ENCODE data around the gene DCPS.
A peak's percentile ranks its signal among the peaks of the same experiment; 100 is the strongest.

Gene DCPS

DNA sequence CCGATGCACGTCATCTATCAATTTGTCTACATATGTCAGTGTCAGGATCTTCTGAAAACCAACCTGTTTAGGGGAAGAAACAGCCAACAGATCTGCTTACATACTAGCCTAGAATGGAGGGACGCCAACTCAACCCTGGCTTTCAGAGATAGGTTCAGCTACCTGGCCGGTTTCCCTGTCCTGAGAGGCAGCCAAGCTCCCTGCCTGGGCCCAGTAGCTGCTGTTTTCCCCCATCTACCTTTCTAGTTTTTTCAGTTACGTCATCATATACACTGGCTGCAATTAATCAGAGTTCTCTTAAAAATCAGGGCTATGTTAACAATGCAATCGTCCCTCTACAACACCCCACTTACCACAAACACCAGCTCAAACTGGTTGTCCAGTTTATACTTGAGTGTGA is 36.2 kb upstream of the DCPS start:
- no peaks in the 10 kb centered on the region for H3K9me2 ChIP-seq (ENCODE audit: low read depth, low read length)
- H3K4me2 ChIP-seq (ENCODE audit: low read length) = peak overlapping the region; percentile 78
- no peak overlapping the region for H2AFZ ChIP-seq (ENCODE audit: low read length)
- H3K9me3 ChIP-seq (ENCODE audit: low read length) = no peaks in the 10 kb centered on the region
- H3K27me3 ChIP-seq (ENCODE audit: insufficient read depth, low read length) = no peaks in the 10 kb centered on the region
- H3K36me3 ChIP-seq (ENCODE audit: insufficient read depth, low read length) = peaks cover 51% of the 10 kb centered on the region
- H4K20me1 ChIP-seq (ENCODE audit: insufficient read depth, low read length) = no peaks in the 10 kb centered on the region
- peaks cover 18% of the 10 kb centered on the region for H3K4me1 ChIP-seq (ENCODE audit: insufficient read depth, low read length, severe bottlenecking)
- H3K9ac ChIP-seq (ENCODE audit: low read length) = peak overlapping the region; percentile 86
- no peak for TF ChIP-seq EZH2 (IDR thresholded peaks at IDR 0.05; ENCODE audit: borderline replicate concordance, low read length)
- TF ChIP-seq, protein P1, sequence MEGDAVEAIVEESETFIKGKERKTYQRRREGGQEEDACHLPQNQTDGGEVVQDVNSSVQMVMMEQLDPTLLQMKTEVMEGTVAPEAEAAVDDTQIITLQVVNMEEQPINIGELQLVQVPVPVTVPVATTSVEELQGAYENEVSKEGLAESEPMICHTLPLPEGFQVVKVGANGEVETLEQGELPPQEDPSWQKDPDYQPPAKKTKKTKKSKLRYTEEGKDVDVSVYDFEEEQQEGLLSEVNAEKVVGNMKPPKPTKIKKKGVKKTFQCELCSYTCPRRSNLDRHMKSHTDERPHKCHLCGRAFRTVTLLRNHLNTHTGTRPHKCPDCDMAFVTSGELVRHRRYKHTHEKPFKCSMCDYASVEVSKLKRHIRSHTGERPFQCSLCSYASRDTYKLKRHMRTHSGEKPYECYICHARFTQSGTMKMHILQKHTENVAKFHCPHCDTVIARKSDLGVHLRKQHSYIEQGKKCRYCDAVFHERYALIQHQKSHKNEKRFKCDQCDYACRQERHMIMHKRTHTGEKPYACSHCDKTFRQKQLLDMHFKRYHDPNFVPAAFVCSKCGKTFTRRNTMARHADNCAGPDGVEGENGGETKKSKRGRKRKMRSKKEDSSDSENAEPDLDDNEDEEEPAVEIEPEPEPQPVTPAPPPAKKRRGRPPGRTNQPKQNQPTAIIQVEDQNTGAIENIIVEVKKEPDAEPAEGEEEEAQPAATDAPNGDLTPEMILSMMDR (IDR thresholded peaks at IDR 0.05; ENCODE audit: low read length) = no peak
- H3K4me3 ChIP-seq (ENCODE audit: low read depth, low read length, poor library complexity, severe bottlenecking) = peak overlapping the region; percentile 95
- peaks cover 13% of the 10 kb centered on the region for H3K79me2 ChIP-seq (ENCODE audit: insufficient read depth, low read length)
- H3K27ac ChIP-seq (ENCODE audit: low read depth, low read length, poor library complexity, severe bottlenecking) = no peak overlapping the region
- no peaks in the 10 kb centered on the region for H3F3A ChIP-seq (ENCODE audit: insufficient read depth, low read length)

DNA sequence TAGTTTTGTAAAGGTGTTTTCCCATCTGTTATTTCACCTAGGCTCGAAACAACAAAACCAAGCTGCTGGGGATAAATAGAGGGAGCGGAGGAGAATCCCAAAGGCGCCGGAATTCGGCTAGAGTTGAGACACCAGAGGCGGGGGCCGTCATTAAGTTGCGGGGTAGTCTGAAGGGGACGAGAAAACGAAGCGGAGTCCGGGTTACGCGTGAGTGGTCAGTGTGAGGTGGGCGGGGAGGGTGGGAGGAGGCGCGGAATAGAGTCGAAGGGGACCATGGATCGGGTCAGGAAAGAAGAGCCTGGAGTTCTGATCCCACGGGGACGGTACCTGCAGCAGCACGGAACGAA is 35.5 kb upstream of the DCPS start:
- no peaks in the 10 kb centered on the region for H3K27me3 ChIP-seq (ENCODE audit: insufficient read depth, low read length)
- H3K27ac ChIP-seq (ENCODE audit: low read depth, low read length, poor library complexity, severe bottlenecking) = no peak overlapping the region
- TF ChIP-seq, protein P1 (IDR thresholded peaks at IDR 0.05; ENCODE audit: low read length) = no peak
- H3F3A ChIP-seq (ENCODE audit: insufficient read depth, low read length) = no peaks in the 10 kb centered on the region
- H4K20me1 ChIP-seq (ENCODE audit: insufficient read depth, low read length) = no peaks in the 10 kb centered on the region
- no peaks in the 10 kb centered on the region for H3K9me3 ChIP-seq (ENCODE audit: low read length)
- peak overlapping the region; percentile 86 for H3K9ac ChIP-seq (ENCODE audit: low read length)
- H3K9me2 ChIP-seq (ENCODE audit: low read depth, low read length) = no peaks in the 10 kb centered on the region
- peaks cover 52% of the 10 kb centered on the region for H3K36me3 ChIP-seq (ENCODE audit: insufficient read depth, low read length)
- H3K4me3 ChIP-seq (ENCODE audit: low read depth, low read length, poor library complexity, severe bottlenecking) = peak overlapping the region; percentile 95
- no peak overlapping the region for H2AFZ ChIP-seq (ENCODE audit: low read length)
- H3K4me1 ChIP-seq (ENCODE audit: insufficient read depth, low read length, severe bottlenecking) = peaks cover 18% of the 10 kb centered on the region
- peaks cover 13% of the 10 kb centered on the region for H3K79me2 ChIP-seq (ENCODE audit: insufficient read depth, low read length)
- peak overlapping the region; percentile 78 for H3K4me2 ChIP-seq (ENCODE audit: low read length)

DNA sequence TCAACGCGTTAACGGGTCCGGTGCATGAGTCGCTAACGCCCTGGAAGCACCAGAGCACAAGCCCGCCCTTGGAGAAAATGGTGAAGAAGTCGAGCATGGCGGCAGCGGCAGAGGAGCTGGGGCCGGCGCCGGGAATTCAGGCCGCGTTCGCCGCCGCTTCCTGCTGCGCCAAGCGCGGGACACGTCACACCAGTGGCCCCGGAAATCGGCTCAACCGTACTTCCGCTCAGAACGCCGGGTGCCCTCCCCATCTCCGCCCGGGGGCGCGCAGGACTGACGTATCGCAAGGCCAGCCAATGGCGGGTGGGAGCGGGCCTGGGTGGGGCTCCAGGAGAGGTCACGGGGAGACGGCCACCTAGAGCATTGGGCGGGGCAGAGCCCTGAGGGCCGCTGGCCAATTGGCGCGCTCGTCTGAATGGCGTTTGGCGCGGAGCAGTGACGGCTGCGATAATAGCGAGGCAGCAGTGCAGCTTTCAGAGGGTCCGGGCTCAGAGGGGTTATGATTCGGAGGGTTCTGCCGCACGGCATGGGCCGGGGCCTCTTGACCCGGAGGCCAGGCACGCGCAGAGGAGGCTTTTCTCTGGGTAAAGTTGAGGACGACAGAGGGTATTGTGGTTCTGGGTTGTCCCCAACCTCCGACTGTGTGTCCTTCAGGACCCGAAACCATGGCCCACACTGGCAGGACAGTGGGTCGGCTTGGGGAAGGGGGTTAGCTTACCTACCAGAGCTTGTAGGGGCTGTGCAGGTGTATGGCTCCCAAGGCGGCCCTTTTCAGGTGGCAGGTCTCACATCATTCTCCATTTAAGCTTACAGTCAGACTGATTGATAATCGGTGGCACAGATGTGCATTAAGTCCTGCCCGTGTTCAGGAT is 34.9 kb upstream of the DCPS start, which contains the start of the genes FOXRED1 and SRPRA:
TSS of gene FOXRED1 (plus strand) at position 447 of the 872 bp plus-strand sequence. CDS start at position 500, 53 bp downstream.
TSS of gene SRPRA (minus strand) at position 188 of the 872 bp plus-strand sequence. CDS start at position 97, 91 bp downstream.
- H3K9ac ChIP-seq (ENCODE audit: low read length) = peak within 1 kb of the TSS; percentile 89
- H3K27me3 ChIP-seq (ENCODE audit: insufficient read depth, low read length) = no peaks in the 10 kb centered on the region
- TF ChIP-seq, protein P1 (IDR thresholded peaks at IDR 0.05; ENCODE audit: low read length) = no peak
- TF ChIP-seq EZH2 (IDR thresholded peaks at IDR 0.05; ENCODE audit: borderline replicate concordance, low read length) = no peak
- no peak within 1 kb of the TSS for H2AFZ ChIP-seq (ENCODE audit: low read length)
- H3K9me3 ChIP-seq (ENCODE audit: low read length) = no peaks in the 10 kb centered on the region
- peaks cover 52% of the 10 kb centered on the region for H3K36me3 ChIP-seq (ENCODE audit: insufficient read depth, low read length)
- no peaks in the 10 kb centered on the region for H3K9me2 ChIP-seq (ENCODE audit: low read depth, low read length)
- H3K4me1 ChIP-seq (ENCODE audit: insufficient read depth, low read length, severe bottlenecking) = peaks cover 18% of the 10 kb centered on the region
- H3F3A ChIP-seq (ENCODE audit: insufficient read depth, low read length) = no peaks in the 10 kb centered on the region
- no peak within 1 kb of the TSS for H3K27ac ChIP-seq (ENCODE audit: low read depth, low read length, poor library complexity, severe bottlenecking)
- peak within 1 kb of the TSS; percentile 95 for H3K4me3 ChIP-seq (ENCODE audit: low read depth, low read length, poor library complexity, severe bottlenecking)
- no peaks in the 10 kb centered on the region for H4K20me1 ChIP-seq (ENCODE audit: insufficient read depth, low read length)
- H3K79me2 ChIP-seq (ENCODE audit: insufficient read depth, low read length) = peaks cover 13% of the 10 kb centered on the region
- H3K4me2 ChIP-seq (ENCODE audit: low read length) = peak within 1 kb of the TSS; percentile 78

All from OCI-LY1 (cell line).